ENCODE data around the gene VMP1.
"Not testable (repeated sequence)": the region's sequence is repeated elsewhere in the genome, so short reads cannot be mapped to it uniquely, and the experiment has no call there.

Gene VMP1

DNA sequence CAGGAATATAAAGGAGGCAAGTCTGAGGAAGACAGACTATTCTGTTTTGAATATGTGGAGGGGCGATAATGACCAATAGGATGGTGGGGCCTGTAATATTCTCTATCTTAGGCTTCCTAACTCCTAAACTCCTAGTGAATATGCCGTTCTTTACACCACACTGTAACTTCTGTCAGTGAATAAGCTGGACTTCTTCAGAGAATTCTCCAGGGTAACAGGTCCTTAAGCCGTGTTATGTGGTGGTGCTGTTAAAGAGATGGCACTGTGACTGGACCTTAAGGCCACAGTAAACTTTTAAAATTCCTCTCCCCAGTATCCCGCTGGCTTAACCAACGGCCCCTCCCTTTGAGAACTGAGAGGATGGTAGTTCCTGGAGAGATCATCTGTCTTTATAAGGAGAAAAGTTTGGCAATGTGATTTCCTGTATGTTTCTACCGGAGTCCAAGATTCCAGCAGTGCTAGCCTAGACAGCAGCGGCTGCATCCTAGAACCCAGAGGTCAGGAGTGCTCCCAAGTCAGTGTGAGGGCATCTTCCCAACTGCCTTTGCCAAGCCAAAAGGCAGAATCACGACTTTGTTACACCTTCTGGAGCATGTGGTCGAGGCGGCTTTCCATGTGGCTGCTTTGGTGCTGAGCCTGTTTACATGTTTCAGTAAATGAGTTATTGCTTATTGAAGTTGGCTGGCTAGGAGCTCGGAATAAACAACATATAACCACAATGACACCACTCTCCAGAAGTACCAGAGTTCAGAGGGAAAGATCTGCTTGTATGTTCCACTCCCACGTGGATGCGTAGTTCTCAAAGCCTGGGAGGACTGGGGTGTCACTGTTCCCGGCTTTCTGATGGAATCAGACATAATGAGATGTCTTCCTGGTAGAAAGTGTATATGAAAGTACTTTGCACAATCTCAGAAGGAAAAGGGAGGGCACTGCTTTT is 144.3 kb downstream of the VMP1 start:
- H3K27ac Mint-ChIP-seq = peak overlapping the region; percentile 64

DNA sequence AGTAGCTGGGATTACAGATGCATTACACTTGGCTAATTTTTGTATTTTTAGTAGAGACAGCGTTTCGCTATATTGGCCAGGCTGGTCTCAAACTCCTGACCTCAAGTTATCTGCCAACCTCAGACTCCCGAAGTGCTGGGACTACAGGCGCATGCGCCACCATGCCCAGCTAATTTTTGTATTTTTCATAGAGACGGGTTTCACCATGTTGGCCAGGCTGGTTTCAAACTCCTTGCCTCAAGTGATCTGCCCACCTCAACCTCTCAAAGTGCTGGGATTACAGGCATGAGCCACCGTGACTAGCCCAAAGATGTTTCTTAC is 145.4 kb downstream of the VMP1 start:
- H3K9me3 Mint-ChIP-seq (ENCODE audit: low read depth); H3K27me3 Mint-ChIP-seq; H3K36me3 Mint-ChIP-seq: not testable (repeated sequence)
- peaks cover 35% of the 10 kb centered on the region for H3K4me1 Mint-ChIP-seq (ENCODE audit: low read depth)
- H3K4me3 Mint-ChIP-seq = peak overlapping the region; percentile 57
- peak overlapping the region; percentile 86 for H3K27ac Mint-ChIP-seq

More for the DNA sequence above, 144.3 kb downstream of the VMP1 start:
- Mint-ChIP-seq H3K27me3 (no peaks in the 10 kb centered on the region), H3K4me1 (ENCODE audit: low read depth) (peaks cover 41% of the 10 kb centered on the region), H3K9me3 (ENCODE audit: low read depth) (no peaks in the 10 kb centered on the region), H3K36me3 (no peaks in the 10 kb centered on the region), H3K4me3 (no peak overlapping the region)

DNA sequence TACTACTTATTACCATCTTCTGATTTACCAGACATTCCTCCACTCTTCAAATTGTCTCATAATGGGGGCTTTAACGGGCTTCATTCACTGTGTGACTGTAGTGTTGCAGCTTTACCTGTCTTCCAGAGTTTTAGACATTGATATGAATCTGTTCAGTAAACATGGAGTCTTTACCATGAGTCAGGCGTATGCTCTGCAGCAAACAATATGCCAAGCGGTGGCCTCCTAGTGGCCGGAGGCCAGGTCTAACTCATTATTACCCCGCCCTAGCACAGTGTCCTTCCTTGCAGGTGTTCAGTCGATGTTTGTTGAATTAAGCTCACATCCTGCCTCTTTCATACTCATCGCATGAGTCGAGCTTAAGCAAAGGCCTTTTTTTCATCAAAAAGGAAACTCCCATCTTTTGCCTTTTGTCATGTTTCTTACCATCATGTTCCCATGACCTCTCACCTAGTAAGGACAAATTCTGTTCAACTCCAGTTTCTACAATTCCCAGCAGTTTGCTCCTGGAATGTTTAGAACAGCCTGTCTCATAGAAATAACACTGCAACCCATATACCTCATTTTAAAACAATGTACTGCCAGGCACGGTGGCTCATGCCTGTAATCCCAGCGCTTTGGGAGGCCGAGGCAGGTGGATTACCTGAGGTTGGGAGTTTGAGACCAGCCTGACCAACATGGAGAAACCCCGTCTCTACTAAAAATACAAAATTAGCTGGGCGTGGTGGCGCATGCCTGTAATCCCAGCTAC is 145.9 kb downstream of the VMP1 start:
- Mint-ChIP-seq H3K27me3 (no peaks in the 10 kb centered on the region), H3K4me3 (peak overlapping the region; percentile 57), H3K27ac (peak overlapping the region; percentile 86), H3K9me3 (ENCODE audit: low read depth) (no peaks in the 10 kb centered on the region), H3K4me1 (ENCODE audit: low read depth) (peaks cover 37% of the 10 kb centered on the region), H3K36me3 (no peaks in the 10 kb centered on the region)

DNA sequence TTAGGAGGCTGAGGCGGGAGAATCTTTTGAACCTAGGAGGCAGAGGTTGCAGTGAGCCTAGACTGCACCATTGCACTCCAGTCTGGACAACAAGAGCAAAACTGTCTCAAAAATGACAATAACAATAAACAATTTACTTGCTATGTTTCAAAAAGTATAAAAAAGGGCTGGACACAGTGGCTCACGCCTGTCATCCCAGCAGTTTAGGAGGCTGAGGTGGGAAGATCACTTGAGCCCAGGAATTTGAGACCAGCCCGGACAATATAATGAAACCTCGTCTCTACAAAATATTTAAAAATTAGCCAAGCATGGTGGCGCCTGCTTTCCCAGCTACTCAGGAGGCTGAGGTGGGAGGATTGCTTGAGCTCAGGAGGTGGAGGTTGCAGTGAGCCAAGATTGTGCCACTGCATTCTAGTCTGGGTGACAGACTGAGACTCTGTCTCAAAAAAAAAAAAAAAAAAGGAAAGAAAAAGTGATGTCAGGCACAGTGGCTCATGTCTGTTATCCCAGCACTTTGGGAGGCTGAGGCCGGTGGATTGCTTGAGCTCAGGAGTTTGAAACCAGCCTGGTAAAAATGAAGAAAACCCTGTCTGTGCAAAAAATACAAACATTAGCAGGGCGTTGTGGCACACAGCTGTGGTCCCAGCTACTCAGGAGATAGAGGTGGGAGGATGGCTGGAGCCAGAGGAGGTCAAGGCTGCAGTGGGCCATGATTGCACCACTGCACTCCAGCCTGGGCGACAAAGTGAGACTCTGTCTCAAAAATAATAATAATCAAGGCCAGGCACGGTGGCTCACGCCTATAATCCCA is 146.7 kb downstream of the VMP1 start:
- peaks cover 36% of the 10 kb centered on the region for H3K4me1 Mint-ChIP-seq (ENCODE audit: low read depth)
- not testable (repeated sequence) for H3K27ac Mint-ChIP-seq; H3K9me3 Mint-ChIP-seq (ENCODE audit: low read depth); H3K36me3 Mint-ChIP-seq; H3K27me3 Mint-ChIP-seq; H3K4me3 Mint-ChIP-seq

DNA sequence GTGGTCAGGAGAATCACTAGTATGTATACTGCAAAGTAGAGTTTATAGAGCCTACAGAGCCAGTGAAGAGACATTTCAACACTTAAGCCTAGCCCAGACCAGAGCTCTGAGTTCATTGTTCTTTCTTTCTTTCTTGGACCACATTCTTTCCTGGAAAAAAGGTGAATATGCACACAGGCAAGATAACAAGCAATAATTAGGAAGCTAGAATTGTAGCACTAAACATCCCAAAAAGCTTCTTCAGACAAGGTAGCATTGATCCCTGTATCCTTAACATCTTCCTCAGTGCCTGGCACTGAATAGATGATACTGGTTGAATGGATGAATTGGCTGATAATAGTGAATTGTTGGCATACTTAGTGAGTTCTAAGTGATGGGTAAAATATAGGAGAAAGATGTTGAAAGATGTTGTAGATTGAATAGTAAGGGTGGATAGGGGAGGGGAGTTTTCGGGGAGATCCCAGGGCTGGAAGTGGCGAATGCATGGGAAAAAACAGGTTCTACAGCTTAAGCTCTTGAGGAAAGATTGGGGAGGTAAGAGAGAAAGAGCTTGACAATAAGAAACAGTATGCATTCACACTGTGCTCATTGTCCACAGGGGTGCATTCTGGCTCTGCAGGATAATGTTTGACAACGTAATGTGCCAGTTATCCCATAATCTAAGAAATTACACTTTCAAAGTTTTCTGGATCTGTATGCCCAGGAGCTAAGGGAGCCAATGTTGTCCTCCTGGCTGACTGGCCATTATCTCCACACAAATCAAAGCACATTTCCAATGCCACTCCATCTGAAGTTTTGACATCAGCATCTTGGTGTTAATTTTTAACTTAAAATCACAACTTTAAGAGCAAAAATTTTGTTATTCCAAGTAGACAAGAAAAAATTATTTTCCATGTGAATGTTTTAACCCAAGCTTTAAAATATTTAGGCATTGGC is 149.7 kb downstream of the VMP1 start:
- Mint-ChIP-seq H3K27ac (peak overlapping the region; percentile 67), H3K4me1 (ENCODE audit: low read depth) (peaks cover 31% of the 10 kb centered on the region), H3K9me3 (ENCODE audit: low read depth) (no peaks in the 10 kb centered on the region), H3K27me3 (no peaks in the 10 kb centered on the region), H3K4me3 (no peak overlapping the region), H3K36me3 (no peaks in the 10 kb centered on the region)

DNA sequence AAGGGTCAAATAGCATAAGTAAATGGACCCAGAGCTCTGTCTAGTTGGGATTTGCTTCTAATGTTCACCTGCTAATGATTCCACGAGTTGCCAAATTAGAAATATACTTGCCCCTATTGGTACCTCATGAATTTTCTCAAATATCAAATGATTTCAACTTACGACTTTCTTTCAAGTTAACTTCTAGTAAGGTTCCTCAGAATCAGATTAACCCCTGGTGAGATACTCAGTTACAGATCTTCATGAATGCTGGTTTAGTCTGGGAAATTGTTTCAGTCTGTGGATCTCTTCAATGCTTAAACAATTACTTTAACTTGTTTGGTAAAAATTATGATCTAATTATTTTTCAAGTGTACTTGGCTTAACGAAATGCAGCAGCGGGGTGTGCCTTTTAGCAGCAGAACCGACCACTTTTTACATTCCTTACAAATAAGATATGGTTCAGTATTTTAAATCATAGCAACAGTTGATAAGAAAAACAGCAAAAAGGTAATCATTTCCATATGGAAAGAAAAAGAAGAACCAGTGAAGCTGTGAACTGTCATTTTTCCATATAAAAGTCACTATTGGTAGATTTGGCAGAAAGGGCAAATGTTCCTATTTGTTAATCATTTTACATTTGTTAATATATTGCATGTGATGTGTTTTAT is 150.8 kb downstream of the VMP1 start:
- H3K27ac Mint-ChIP-seq = peak overlapping the region; percentile 94

DNA sequence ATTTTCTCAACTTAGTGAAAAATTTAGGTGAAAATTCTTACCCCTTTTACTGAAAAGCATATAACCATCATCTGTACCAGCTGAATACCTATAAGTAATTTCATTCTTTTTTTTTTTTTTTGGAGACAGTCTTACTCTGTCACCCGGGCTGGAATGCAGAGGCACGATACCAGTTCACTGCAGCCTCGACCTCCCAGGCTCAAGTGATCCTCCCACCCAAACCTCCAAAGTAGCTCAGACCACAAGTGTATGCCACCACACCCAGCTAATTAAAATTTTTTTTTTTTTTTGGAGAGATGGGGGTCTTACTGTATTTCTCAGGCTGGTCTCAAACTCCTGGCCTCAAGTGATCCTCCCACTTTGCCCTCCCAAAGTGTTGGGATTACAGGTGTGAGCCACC is 151.5 kb downstream of the VMP1 start:
- Mint-ChIP-seq H3K27ac (peak overlapping the region; percentile 94), H3K9me3 (ENCODE audit: low read depth) (no peaks in the 10 kb centered on the region), H3K27me3 (no peaks in the 10 kb centered on the region), H3K4me3 (no peak overlapping the region), H3K4me1 (ENCODE audit: low read depth) (peaks cover 18% of the 10 kb centered on the region), H3K36me3 (no peaks in the 10 kb centered on the region)

More for the DNA sequence above, 150.8 kb downstream of the VMP1 start:
- Mint-ChIP-seq H3K4me3 (no peak overlapping the region), H3K27me3 (no peaks in the 10 kb centered on the region), H3K9me3 (ENCODE audit: low read depth) (no peaks in the 10 kb centered on the region), H3K4me1 (ENCODE audit: low read depth) (peaks cover 21% of the 10 kb centered on the region), H3K36me3 (no peaks in the 10 kb centered on the region)

DNA sequence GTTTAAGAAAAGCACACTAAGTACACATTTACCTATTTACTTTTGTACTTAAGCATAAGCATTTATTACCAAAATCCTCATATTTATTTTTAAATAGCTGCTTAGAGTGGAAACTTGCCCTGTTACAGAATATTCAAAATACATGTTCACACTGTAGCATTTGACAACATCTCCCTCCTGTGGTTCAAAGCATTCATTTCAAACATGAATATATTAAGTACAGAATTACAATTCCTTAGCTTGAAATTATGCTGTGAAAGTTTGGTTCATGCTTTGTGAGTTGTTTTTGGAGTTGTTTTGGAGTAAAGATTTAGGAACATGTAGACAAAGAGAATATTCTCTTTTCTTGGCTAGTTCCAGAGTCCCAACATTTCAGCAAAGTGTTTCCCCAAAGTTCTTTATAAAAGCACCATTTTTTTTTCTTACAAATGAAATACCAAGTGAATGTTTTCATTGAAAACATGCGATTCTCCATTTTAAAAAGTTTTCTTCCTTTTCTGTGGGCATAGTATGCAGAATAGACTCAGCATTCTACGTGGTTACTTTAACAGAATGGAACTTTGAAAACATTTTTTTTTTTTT is 152.1 kb downstream of the VMP1 start:
- Mint-ChIP-seq H3K27me3 (no peaks in the 10 kb centered on the region), H3K4me1 (ENCODE audit: low read depth) (peaks cover 18% of the 10 kb centered on the region), H3K9me3 (ENCODE audit: low read depth) (no peaks in the 10 kb centered on the region), H3K36me3 (no peaks in the 10 kb centered on the region), H3K27ac (peak overlapping the region; percentile 94), H3K4me3 (peak overlapping the region; percentile 21)

DNA sequence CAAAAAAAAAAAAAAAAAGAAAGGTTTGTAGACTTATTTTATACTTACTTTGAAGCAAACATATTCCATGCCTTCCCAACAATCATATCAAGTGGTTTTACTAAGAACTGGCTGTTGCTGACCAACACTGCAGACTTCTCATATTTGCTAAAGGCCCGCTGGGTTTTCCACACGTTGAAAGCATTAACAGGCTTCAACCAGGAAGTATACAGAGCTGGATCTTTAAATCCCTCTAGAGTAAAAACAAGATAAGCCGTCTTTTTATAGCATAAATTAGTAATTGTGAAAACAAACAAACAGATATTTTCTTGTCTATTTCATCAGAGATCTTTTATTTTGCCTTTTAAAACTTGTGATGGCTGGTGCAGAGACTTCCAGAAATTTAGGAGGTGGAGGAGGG is 156.2 kb downstream of the VMP1 start:
- H3K36me3 Mint-ChIP-seq = peaks cover 5% of the 10 kb centered on the region

DNA sequence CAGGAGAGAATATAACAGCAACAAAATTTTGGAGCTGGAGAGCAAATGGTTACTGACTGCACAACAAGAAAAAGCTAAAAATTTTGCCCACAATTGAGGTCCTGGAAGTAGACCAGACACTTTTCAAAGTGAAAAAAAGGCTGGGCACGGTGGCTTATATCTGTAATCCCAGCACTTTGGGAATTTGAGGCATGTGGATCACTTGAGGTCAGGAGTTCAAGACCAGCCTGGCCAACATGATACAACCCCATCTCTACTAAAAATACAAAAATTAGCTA is 162.4 kb downstream of the VMP1 start:
- H3K27ac Mint-ChIP-seq = no peak overlapping the region

More for the DNA sequence above, 156.2 kb downstream of the VMP1 start:
- Mint-ChIP-seq H3K27me3 (no peaks in the 10 kb centered on the region), H3K4me1 (ENCODE audit: low read depth) (peaks cover 8% of the 10 kb centered on the region), H3K9me3 (ENCODE audit: low read depth) (no peaks in the 10 kb centered on the region), H3K4me3 (no peak overlapping the region), H3K27ac (no peak overlapping the region)

DNA sequence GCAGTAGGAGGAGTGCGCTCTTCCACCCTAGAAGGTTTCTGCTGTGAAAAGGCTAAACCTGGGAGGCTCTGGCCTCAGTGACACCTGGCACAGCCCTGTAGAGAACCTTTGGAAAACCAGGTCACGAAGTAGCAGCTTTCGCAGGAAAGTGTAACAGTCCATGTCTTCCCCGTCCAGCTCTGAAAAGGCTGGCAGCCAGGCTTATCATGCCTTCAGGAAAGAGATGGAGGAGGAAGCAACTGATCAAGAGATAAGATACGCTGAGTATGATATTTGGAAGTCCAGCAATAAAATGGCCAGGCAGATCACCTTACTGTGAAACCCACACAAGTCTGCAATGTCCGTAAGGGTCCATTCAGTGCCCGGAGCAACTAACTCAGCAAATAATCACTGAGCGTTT is 163.0 kb downstream of the VMP1 start:
- Mint-ChIP-seq H3K27me3 (no peaks in the 10 kb centered on the region), H3K4me1 (ENCODE audit: low read depth) (no peaks in the 10 kb centered on the region), H3K4me3 (no peak overlapping the region), H3K9me3 (ENCODE audit: low read depth) (no peaks in the 10 kb centered on the region), H3K27ac (peak overlapping the region; percentile 28), H3K36me3 (peaks cover 7% of the 10 kb centered on the region)

More for the DNA sequence above, 162.4 kb downstream of the VMP1 start:
- Mint-ChIP-seq H3K36me3 (peaks cover 8% of the 10 kb centered on the region), H3K9me3 (ENCODE audit: low read depth) (no peaks in the 10 kb centered on the region), H3K4me1 (ENCODE audit: low read depth) (no peaks in the 10 kb centered on the region), H3K4me3 (no peak overlapping the region), H3K27me3 (no peaks in the 10 kb centered on the region)

DNA sequence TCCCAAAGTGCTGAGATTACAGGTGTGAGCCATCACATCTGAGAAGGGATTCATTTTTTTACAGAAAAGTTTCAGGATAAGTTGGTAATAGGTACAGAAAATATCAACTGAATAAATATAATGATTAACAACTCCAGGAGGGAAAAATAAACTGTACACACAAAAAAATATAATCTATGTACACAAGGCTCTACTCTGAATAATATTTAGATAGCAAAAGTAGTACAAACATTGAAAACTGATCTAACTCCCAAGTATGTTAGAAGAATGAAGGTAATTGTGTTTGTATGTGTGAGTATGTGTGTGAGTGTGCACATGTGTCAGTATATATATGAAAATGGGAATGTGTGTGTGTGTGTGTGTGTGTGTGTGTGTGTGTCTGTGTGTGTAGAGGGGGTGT is 164.9 kb downstream of the VMP1 start:
- H3K4me1 Mint-ChIP-seq (ENCODE audit: low read depth) = no peaks in the 10 kb centered on the region
- H3K9me3 Mint-ChIP-seq (ENCODE audit: low read depth) = no peaks in the 10 kb centered on the region
- H3K36me3 Mint-ChIP-seq = peaks cover 3% of the 10 kb centered on the region
- H3K4me3 Mint-ChIP-seq = no peak overlapping the region
- H3K27me3 Mint-ChIP-seq = no peaks in the 10 kb centered on the region
- H3K27ac Mint-ChIP-seq = no peak overlapping the region

DNA sequence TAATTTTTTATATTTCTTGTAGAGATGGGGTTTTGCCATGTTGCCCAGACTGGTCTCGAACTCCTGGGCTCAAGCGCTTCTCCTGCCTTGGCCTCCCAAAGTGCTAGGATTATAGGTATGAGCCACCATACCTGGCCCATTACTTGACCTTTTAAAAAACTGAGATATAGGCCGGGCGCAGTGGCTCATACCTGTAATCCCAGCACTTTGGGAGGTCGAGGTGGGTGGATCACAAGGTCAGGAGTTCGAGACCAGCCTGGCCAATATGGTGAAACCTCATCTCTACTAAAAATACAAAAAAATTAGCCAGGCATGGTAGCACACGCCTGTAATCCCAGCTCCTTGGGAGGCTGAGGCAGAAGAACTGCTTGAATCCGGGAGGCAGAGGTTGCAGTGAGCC is 166.0 kb downstream of the VMP1 start:
- H3K9me3 Mint-ChIP-seq (ENCODE audit: low read depth); H3K27ac Mint-ChIP-seq; H3K4me1 Mint-ChIP-seq (ENCODE audit: low read depth); H3K36me3 Mint-ChIP-seq; H3K4me3 Mint-ChIP-seq; H3K27me3 Mint-ChIP-seq: not testable (repeated sequence)
